Ascending aorta (tissue), 2 donors: Measurements from ENCODE around the gene TMEM169. TPM values are rescaled to one million over a fixed set of nuclear protein-coding genes. Genes with fewer than 3 reads are reported as not detected.
"Not testable (repeated sequence)": the region's sequence is repeated elsewhere in the genome, so short reads cannot be mapped to it uniquely, and the experiment has no call there.

ENCODE experiments used
- DNase-seq, 2 donors: peaks; one replicate each; pipeline ENCODE4 v3.0.0-alpha.2; 2019; ENCODE audit warnings: low spot score in 2 of 2
- H3K27ac ChIP-seq, 2 donors: fragments of 200-600 bp; sonication (generic); one replicate each; pipeline ENCODE4 v1.5.1; 2016 to 2017; ENCODE audit warnings: mild to moderate bottlenecking in 1 of 2
- H3K27me3 ChIP-seq: fragments of 200-600 bp; sonication (generic); one replicate; pipeline ENCODE4 v1.5.1; 2017
- H3K36me3 ChIP-seq, 2 donors: fragments of 200-600 bp; sonication (generic); one replicate each; pipeline ENCODE4 v1.5.1; 2016
- H3K4me1 ChIP-seq, 2 donors: fragments of 200-600 bp; sonication (generic); one replicate each; pipeline ENCODE4 v1.5.1; 2016 to 2017; ENCODE audit warnings: mild to moderate bottlenecking in 1 of 2
- H3K4me3 ChIP-seq, 2 donors: fragments of 200-600 bp; sonication (generic); one replicate each; pipeline ENCODE4 v1.5.1; 2016 to 2017; ENCODE audit warnings: mild to moderate bottlenecking in 1 of 2
- H3K9me3 ChIP-seq, 2 donors: fragments of 200-600 bp; sonication (generic); one replicate each; pipeline ENCODE4 v1.5.1; 2016
- CTCF ChIP-seq, 3 experiments: fragments of 200-600 bp in 2 of 3; fragments of 450-650 bp in 1 of 3; sonication (generic) in 2 of 3; IDR thresholded peaks; one replicate each; pipeline ENCODE4 v1.5.1; 2016 to 2019; ENCODE audit warnings: antibody characterized with exemption in 3 of 3, mild to moderate bottlenecking in 1 of 3, moderate library complexity in 1 of 3
- intact Hi-C: fragments of 100-400 bp; cut with DNase I; formaldehyde crosslinking; loops from one replicate; pipeline ENCODE4 v1.15.1; 2023
- total RNA-seq: library from RNA; depleted of rRNA; stranded (reverse); fragments of >200 nt; gene quantifications from one replicate; pipeline ENCODE4 v1.1.0, GENCODE V29; 2016

The TMEM169 gene
- total RNA-seq, 1 donor from 2014 or later: 7.3 TPM

- Histone ChIP-seq H3K27me3 (no peaks in the 10 kb centered on the region), H3K4me3 (no peak overlapping the region), H3K27ac (no peak overlapping the region), H3K36me3 (no peaks in the 10 kb centered on the region), H3K4me1 (no peaks in the 10 kb centered on the region), H3K9me3 (no peaks in the 10 kb centered on the region)
- intact Hi-C loops: no loop called here
- DNase-seq: no peak
- no peak for TF ChIP-seq CTCF (IDR thresholded peaks at IDR 0.05)
Measured at GRCh38 chr2:216075510-216076485, 5.9 kb upstream of the TMEM169 start.

DNA sequence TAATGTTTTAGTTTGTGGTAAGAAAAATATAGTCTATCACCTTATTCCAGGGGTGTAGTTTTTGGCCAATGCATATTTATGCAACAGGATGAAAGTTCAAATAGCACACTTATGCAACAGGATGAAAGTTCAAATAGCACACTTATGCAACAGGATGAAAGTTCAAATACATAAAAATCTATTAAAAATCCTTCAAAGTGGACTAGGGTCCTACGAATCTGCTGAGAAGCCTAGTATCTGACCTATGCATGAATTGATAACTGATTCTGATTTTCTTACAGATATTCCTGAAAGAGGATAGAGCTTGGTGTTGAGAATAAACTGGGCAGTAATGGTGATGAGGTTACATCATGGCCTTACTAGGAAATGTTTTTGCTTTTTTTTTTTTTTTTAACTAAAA lies 2.9 kb upstream of the TMEM169 start:
- intact Hi-C loops: no loop called here
- TF ChIP-seq CTCF (IDR thresholded peaks at IDR 0.05): no peak
- no peaks in the 10 kb centered on the region for H3K9me3 ChIP-seq
- no peaks in the 10 kb centered on the region for H3K36me3 ChIP-seq
- no peak overlapping the region for H3K4me3 ChIP-seq
- no peaks in the 10 kb centered on the region for H3K27me3 ChIP-seq
- no peak overlapping the region for H3K27ac ChIP-seq
- no peak for DNase-seq
- peaks cover 0 to 9% of the 10 kb centered on the region in 2 donors for H3K4me1 ChIP-seq

- H3K4me3 ChIP-seq, DNase-seq, H3K27ac ChIP-seq, H3K27me3 ChIP-seq, H3K9me3 ChIP-seq, H3K36me3 ChIP-seq, H3K4me1 ChIP-seq: not testable (repeated sequence)
- intact Hi-C loops: loop anchor here (2.0 kb wide), 1 partner anchor 29 kb away; the partner anchor contains the start of gene XRCC5
Measured at GRCh38 chr2:216080048-216080447, 1.7 kb upstream of the TMEM169 start.

DNA sequence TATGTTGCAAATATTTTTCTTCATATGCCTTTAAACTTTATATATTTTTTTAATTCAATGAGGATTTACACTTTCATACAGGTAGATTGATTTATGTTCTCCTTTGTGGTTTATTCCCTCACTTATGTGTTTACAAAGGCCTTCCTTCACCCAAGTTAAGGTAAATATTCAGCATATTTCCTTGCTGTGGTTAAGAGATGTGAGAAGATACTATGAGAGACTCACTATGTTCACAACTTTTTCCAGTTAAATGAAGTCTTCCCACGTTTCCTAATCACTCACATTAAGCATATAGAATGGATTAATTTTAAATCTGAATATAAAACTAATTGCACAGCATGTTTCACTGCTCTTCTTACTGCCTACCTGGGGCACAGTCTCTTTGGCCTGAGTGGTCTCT lies 707 bp upstream of the TMEM169 start:
- Histone ChIP-seq H3K4me3 (peak overlapping the region; percentile 52 to 69), H3K36me3 (no peaks in the 10 kb centered on the region), H3K9me3 (no peaks in the 10 kb centered on the region), H3K4me1 (peaks cover 0 to 9% of the 10 kb centered on the region in 2 donors), H3K27ac (no peak overlapping the region), H3K27me3 (no peaks in the 10 kb centered on the region)
- no peak for DNase-seq
- no peak for TF ChIP-seq CTCF (IDR thresholded peaks at IDR 0.05)
- intact Hi-C loops: loop anchor here (2.0 kb wide), 1 partner anchor 28 kb away; the partner anchor contains the start of gene XRCC5

DNA sequence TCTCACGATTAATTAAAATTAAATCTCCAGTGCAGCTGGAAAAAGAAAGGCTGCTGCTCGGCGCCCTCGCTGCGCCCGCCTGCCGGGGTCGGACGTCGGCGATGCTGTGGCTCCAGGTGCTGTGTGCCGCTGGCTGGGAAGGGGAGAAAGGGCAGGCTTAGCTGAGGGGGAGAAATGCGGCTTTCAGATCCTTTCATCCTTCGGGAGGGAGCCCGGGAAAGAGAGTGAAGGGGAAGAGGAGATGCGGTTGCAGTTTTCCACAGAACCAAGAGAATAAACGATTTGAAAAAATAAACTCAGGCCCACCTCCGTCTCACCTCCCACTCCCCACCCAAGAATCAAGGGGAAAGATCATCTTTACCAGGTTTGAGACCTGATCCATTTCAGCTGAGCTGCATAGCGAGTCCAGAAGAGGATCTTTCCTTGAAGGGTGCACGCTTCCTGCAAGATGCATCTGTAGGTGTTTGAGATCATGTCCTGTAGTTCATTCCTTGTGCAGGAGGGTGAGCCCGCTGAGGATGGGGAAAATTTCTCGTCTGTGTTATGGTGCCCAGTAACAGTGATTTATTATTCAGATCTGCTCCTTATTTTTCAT lies 495 bp downstream of the TMEM169 start:
- Histone ChIP-seq H3K36me3 (no peaks in the 10 kb centered on the region), H3K4me3 (peak overlapping the region; percentile 52 to 69), H3K4me1 (peaks cover 0 to 9% of the 10 kb centered on the region in 2 donors), H3K27me3 (no peaks in the 10 kb centered on the region), H3K9me3 (no peaks in the 10 kb centered on the region), H3K27ac (no peak overlapping the region)
- DNase-seq: no peak
- TF ChIP-seq CTCF (IDR thresholded peaks at IDR 0.05): no peak
- intact Hi-C loops: no loop called here

DNA sequence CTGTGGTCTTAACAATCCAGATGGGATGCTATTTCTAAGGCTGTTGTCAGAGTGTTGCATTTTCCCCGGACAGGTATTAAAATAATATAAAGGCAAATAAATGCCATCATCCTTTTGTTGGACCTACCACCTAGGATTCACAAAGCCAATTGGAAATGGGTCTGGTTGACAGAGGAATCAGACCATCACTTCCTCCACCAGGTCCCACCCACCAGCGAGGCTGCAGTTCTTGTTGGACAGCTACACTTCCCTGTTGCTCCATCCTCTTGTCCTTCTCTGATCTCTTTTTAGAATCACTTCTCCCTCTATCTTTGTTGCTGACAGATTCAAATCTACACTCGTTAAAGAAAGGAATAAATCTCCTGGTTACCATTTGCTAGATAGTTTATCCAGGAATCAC lies 1.1 kb downstream of the TMEM169 start:
- Histone ChIP-seq H3K4me1 (peaks cover 0 to 9% of the 10 kb centered on the region in 2 donors), H3K27me3 (no peaks in the 10 kb centered on the region), H3K36me3 (no peaks in the 10 kb centered on the region), H3K9me3 (no peaks in the 10 kb centered on the region), H3K27ac (no peak overlapping the region), H3K4me3 (no peak overlapping the region)
- no peak for TF ChIP-seq CTCF (IDR thresholded peaks at IDR 0.05)
- intact Hi-C loops: no loop called here
- no peak for DNase-seq
